GM12878 (cell line): ENCODE data around the gene RAC2.

Experiments
- HDAC6 ChIP-seq: fragments of 200-600 bp; sonication (generic); IDR thresholded peaks from one replicate; pipeline ENCODE4 v1.8.0; 2017; ENCODE audit warnings: antibody characterized with exemption; ENCODE audit not compliant: unreplicated experiment
- KDM1A ChIP-seq: fragments of 200-600 bp; sonication (generic); IDR thresholded peaks from 2 replicates; pipeline ENCODE4 v1.6.1; 2016; ENCODE audit warnings: borderline replicate concordance
- NFYB ChIP-seq: IDR thresholded peaks from 2 replicates; pipeline ENCODE4 v1.6.1; 2011; ENCODE audit warnings: low read depth, mild to moderate bottlenecking, low read length, improper control_type of control experiment, moderate library complexity; ENCODE audit not compliant: insufficient read depth
- POLR2A ChIP-seq: IDR thresholded peaks from 2 replicates; pipeline ENCODE4 v1.6.1; 2011; ENCODE audit warnings: low read depth, mild to moderate bottlenecking, low read length
- SIN3A ChIP-seq: IDR thresholded peaks from 2 replicates; pipeline ENCODE4 v1.6.1; 2012; ENCODE audit warnings: low read depth, low read length, improper control_type of control experiment
- TCF7 ChIP-seq: IDR thresholded peaks from 2 replicates; pipeline ENCODE4 v1.6.1; 2014; ENCODE audit warnings: antibody characterized with exemption, borderline replicate concordance
- TF ChIP-seq, protein P1 (sequence below): fragments of 450-650 bp; IDR thresholded peaks from 2 replicates; pipeline ENCODE4 v1.6.1; 2018; ENCODE audit warnings: borderline replicate concordance, mild to moderate bottlenecking; ENCODE audit not compliant: partially characterized antibody

DNA sequence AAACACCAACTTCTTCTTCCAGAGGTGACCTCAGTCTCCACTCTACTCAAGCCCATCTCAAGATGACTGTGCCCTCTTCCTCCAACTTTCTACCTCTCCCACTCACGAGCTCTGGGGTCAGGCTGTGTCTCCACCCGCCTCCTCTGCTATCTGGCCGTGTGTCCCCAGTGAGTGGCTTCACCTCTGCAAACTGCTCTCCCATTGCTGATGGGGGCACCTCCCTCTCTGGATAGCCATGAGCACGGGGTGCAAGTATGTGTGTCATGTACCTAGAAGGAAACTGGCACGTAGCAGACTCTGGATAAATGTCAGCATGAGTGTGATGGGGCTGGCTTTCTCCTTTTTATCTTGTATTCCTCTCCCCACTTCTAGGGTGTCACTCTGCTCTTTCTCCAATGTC, 18.3 kb upstream of the RAC2 start:
- TF ChIP-seq TCF7 (no peak), SIN3A (no peak), NFYB (no peak), HDAC6 (no peak), POLR2A (no peak), KDM1A (no peak)
- TF ChIP-seq, protein P1, sequence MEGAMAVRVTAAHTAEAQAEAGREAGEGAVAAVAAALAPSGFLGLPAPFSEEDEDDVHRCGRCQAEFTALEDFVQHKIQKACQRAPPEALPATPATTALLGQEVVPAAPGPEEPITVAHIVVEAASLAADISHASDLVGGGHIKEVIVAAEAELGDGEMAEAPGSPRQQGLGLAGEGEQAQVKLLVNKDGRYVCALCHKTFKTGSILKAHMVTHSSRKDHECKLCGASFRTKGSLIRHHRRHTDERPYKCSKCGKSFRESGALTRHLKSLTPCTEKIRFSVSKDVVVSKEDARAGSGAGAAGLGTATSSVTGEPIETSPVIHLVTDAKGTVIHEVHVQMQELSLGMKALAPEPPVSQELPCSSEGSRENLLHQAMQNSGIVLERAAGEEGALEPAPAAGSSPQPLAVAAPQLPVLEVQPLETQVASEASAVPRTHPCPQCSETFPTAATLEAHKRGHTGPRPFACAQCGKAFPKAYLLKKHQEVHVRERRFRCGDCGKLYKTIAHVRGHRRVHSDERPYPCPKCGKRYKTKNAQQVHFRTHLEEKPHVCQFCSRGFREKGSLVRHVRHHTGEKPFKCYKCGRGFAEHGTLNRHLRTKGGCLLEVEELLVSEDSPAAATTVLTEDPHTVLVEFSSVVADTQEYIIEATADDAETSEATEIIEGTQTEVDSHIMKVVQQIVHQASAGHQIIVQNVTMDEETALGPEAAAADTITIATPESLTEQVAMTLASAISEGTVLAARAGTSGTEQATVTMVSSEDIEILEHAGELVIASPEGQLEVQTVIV: no peak
